Karpas-422 (cell line): Measurements from ENCODE around the gene AIF1. TPM values are rescaled to one million over a fixed set of nuclear protein-coding genes. Genes with fewer than 3 reads are reported as not detected.

ENCODE experiments used
- DNase-seq: peaks from one replicate; pipeline ENCODE4 v3.0.0-alpha.2; 2015
- H2AFZ ChIP-seq: fragments of 200-600 bp; sonication (generic); 2 replicates; pipeline ENCODE4 v1.6.1; 2014; ENCODE audit warnings: antibody characterized with exemption, low read length, mixed read lengths
- H3K27ac ChIP-seq: fragments of 200-600 bp; sonication (generic); 2 replicates; pipeline ENCODE4 v1.5.1; 2014; ENCODE audit warnings: mild to moderate bottlenecking, low read length, moderate library complexity
- H3K27me3 ChIP-seq: fragments of 200-600 bp; sonication (generic); 2 replicates; pipeline ENCODE4 v1.6.1; 2014; ENCODE audit warnings: low read length, mixed read lengths
- H3K36me3 ChIP-seq: fragments of 200-600 bp; sonication (generic); 2 replicates; pipeline ENCODE4 v1.6.1; 2014; ENCODE audit warnings: low read length, mixed read lengths; ENCODE audit not compliant: insufficient read depth
- H3K4me1 ChIP-seq: fragments of 200-600 bp; sonication (generic); 2 replicates; pipeline ENCODE4 v1.6.1; 2014; ENCODE audit warnings: mild to moderate bottlenecking, low read length, mixed read lengths
- H3K4me2 ChIP-seq: fragments of 200-600 bp; sonication (generic); 2 replicates; pipeline ENCODE4 v1.6.1; 2014; ENCODE audit warnings: low read length, low read depth, mild to moderate bottlenecking; ENCODE audit not compliant: poor library complexity, severe bottlenecking
- H3K4me3 ChIP-seq: fragments of 200-600 bp; sonication (generic); 2 replicates; pipeline ENCODE4 v1.5.1; 2014; ENCODE audit warnings: mild to moderate bottlenecking, antibody characterized with exemption, low read length, mixed read lengths
- H3K79me2 ChIP-seq: fragments of 200-600 bp; sonication (generic); 2 replicates; pipeline ENCODE4 v1.6.1; 2014; ENCODE audit warnings: mild to moderate bottlenecking, low read length, mixed read lengths
- H3K9ac ChIP-seq: fragments of 200-600 bp; sonication (generic); 2 replicates; pipeline ENCODE4 v1.6.0; 2014; ENCODE audit warnings: low read length
- H3K9me2 ChIP-seq: fragments of 200-600 bp; sonication (generic), shearing (Covaris generic); replicated peaks from 2 replicates; pipeline ENCODE4 v1.6.0; 2014; ENCODE audit warnings: mild to moderate bottlenecking, low read length, moderate library complexity; ENCODE audit not compliant: insufficient read depth
- H3K9me3 ChIP-seq: fragments of 300-700, 200-600 bp; sonication (generic); 2 replicates; pipeline ENCODE4 v1.6.1; 2014; ENCODE audit warnings: low read length, mixed read lengths
- H4K20me1 ChIP-seq: fragments of 200-600 bp; sonication (generic); 2 replicates; pipeline ENCODE4 v1.6.1; 2014; ENCODE audit warnings: mild to moderate bottlenecking, antibody characterized with exemption, low read length, low read depth; ENCODE audit not compliant: insufficient read depth
- small RNA-seq: library from RNA; depleted of rRNA; stranded (forward); fragments of <200 nt; gene quantifications from one replicate; pipeline ENCODE3, GENCODE V24; 2014
- total RNA-seq: library from RNA; depleted of rRNA; stranded (reverse); fragments of >200 nt; shearing (Covaris generic); gene quantifications from 2 replicates; pipeline ENCODE4 v1.2.3, GENCODE V29; 2014; ENCODE audit warnings: low replicate concordance; rRNA removed

AIF1 gene
- total RNA-seq, 1 experiment from 2014 or later = not detected

DNA sequence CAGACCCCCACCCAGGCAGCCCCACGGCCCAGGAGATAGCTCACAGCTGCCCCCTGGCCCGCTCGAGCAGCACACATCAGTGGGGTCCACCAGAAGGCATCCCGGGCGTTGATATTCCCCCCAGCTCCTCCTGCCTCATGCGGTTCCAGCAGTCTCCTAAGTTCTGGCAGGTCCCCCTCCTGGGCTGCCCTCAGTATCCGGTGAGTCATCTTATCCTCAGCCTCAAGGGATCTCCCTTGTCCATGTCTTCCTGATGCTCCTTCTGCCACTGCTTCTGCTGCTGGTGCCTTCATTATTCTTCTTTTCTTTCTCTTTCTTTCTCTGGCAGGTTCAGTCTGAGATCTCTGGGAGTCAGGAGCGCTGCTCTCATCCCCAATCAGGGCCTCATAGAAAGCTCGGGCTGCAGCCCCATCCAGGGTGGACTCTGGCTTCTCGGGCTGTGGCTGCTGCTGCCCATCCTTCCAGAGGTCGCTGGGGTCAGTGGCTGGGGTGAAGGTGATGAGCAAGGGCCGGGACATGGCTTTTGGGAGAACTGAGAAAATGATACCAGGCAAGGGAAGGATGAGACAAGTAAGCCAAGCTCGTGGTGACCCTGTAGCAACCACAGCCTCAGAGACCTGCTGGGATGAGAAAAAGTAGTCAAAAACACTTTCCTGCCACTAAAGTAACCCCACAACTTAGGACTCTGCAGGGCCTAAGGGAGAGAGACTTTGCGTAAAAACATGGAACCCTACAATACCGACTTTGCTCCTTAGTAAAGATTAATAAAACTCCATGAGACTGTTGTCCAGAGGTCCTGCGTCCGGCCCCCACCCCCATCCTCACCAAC lies 49.1 kb downstream of the AIF1 start:
- peaks cover 21% of the 10 kb centered on the region for H3K36me3 ChIP-seq

DNA sequence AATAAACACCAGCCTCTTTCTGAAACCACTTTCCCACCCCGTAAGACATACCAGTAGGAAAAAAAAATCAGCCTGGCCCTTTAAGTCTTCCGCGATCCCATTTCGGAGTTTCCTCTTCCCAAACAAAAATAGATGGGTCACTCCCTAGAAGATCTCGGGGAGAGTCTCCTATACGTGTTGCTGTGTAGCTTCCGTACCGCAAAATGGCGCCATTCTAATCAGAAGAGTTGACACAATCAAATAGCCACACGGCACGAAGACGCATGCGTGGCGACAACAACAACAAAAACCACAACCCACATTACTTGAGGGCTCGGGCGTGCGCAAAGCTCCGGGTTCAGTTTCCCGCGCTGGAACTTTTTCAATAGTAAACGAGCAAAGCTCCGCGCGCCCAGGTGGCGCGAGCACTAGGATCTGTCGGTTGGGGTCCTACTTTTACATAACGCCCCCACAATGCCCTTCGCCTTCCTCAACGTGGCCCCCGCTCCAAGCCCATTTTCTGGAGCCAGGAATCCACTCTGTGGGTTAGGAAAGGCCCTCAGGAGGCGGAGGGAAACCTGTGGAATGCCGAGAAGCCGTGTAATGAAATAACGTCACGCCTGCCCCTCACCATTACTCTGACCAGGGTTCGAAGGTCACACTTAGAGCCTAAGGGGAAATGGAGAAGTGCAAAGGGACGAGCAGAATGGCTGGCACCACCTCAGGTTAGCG lies 49.9 kb downstream of the AIF1 start, which contains the start of gene GPANK1:
Gene GPANK1 (minus strand): TSS at position 208 of the 711 bp plus-strand sequence. CDS start 519 bp downstream, outside the sequence.
- H2AFZ ChIP-seq = no peak within 1 kb of the TSS
- H3K79me2 ChIP-seq = peaks cover 48% of the 10 kb centered on the region
- no peaks in the 10 kb centered on the region for H3K9me2 ChIP-seq
- DNase-seq = peak; percentile 97
- peaks cover 35% of the 10 kb centered on the region for H3K4me1 ChIP-seq
- H3K27me3 ChIP-seq = no peaks in the 10 kb centered on the region
- peak within 1 kb of the TSS; percentile 89 for H3K4me2 ChIP-seq
- H3K36me3 ChIP-seq = peaks cover 25% of the 10 kb centered on the region
- H3K9ac ChIP-seq = peak within 1 kb of the TSS; percentile 90
- peaks cover 9% of the 10 kb centered on the region; the same call in 1 of the 2 replicates for H4K20me1 ChIP-seq
- H3K9me3 ChIP-seq = no peaks in the 10 kb centered on the region
- H3K27ac ChIP-seq = peak within 1 kb of the TSS; percentile 89
- H3K4me3 ChIP-seq = peak within 1 kb of the TSS; percentile 91

More for the DNA sequence above, 49.1 kb downstream of the AIF1 start:
- Histone ChIP-seq H3K4me3 (peak overlapping the region; percentile 91), H3K4me1 (peaks cover 41% of the 10 kb centered on the region), H2AFZ (no peak overlapping the region), H4K20me1 (peaks cover 9% of the 10 kb centered on the region; the same call in 1 of the 2 replicates), H3K9me3 (no peaks in the 10 kb centered on the region), H3K9me2 (no peaks in the 10 kb centered on the region), H3K27me3 (no peaks in the 10 kb centered on the region), H3K4me2 (peak overlapping the region; percentile 89), H3K9ac (peak overlapping the region; percentile 90), H3K27ac (peak overlapping the region; percentile 89), H3K79me2 (peaks cover 56% of the 10 kb centered on the region)
- no peak for DNase-seq

DNA sequence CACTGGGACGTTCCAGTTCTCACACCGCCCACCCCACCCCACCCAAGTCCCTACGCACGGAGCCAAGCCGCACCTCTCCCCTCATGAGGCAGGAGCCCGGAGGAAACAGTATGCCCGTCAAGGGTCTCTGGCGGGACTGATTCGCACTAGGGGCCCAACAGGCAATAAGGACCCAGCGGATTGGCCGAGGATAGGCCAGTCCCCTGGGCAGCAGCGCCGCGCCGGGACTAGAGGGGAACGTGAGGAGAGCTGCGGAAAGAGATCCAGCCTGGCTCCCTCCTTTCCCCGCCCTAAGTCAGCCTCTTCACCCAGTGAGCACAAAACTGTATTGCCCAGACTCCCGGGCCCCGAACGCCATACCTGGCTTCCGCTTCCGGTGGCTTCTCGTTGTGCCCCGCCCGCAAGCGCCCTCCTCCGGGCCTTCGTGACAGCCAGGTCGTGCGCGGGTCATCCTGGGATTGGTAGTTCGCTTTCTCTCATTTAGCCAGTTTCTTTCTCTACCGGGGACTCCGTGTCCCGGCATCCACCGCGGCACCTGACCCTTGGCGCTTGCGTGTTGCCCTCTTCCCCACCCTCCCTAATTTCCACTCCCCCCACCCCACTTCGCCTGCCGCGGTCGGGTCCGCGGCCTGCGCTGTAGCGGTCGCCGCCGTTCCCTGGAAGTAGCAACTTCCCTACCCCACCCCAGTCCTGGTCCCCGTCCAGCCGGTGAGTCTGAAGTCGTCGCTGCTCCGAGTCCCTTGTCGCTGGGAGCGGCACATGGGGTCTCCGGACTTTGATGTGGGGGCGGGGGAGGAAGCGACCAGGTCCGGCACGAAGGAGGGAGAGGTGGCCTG lies 50.7 kb downstream of the AIF1 start, which contains the start of gene CSNK2B:
Gene CSNK2B (plus strand): TSS at position 580 of the 836 bp plus-strand sequence. CDS start 752 bp downstream, outside the sequence.
- Histone ChIP-seq H3K27ac (peak within 1 kb of the TSS; percentile 89), H2AFZ (no peak within 1 kb of the TSS), H3K9me3 (no peaks in the 10 kb centered on the region), H3K27me3 (no peaks in the 10 kb centered on the region), H3K9ac (peak within 1 kb of the TSS; percentile 94), H3K4me2 (peak within 1 kb of the TSS; percentile 89), H3K4me3 (peak within 1 kb of the TSS; percentile 91), H3K36me3 (peaks cover 27% of the 10 kb centered on the region), H4K20me1 (peaks cover 9% of the 10 kb centered on the region; the same call in 1 of the 2 replicates), H3K9me2 (no peaks in the 10 kb centered on the region), H3K79me2 (peaks cover 44% of the 10 kb centered on the region), H3K4me1 (peaks cover 34% of the 10 kb centered on the region)
- peak; percentile 99 for DNase-seq

DNA sequence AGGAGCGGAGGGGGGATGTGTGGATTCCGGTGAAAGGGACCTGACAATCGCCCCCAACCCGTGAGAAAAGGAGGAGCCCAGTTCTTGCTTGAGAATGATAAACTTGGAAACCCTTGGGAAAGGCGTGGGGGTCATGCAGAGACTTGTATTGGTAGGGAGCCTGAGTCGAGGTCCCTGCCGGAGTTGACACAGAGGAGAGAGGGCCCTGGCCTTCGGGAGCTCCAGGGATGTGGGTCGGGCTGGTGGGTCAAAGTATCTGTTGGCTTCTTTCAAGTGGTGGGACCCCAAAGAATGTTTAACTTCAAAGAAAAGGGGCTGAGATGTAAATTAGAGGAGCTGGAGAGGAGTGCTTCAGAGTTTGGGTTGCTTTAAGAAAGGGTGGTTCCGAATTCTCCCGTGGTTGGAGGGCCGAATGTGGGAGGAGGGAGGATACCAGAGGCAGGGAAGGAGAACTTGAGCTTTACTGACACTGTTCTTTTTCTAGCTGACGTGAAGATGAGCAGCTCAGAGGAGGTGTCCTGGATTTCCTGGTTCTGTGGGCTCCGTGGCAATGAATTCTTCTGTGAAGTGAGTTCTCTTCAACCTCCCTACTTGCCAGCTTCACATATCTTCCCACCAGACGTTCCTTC lies 51.4 kb downstream of the AIF1 start:
- peak overlapping the region; percentile 40 for H3K27ac ChIP-seq
- H3K4me1 ChIP-seq = peaks cover 29% of the 10 kb centered on the region
- no peak for DNase-seq
- H2AFZ ChIP-seq = no peak overlapping the region
- peak overlapping the region; percentile 91 for H3K4me3 ChIP-seq
- H3K9ac ChIP-seq = peak overlapping the region; percentile 94
- H4K20me1 ChIP-seq = peaks cover 9% of the 10 kb centered on the region; the same call in 1 of the 2 replicates
- H3K4me2 ChIP-seq = peak overlapping the region; percentile 85
- no peaks in the 10 kb centered on the region for H3K9me2 ChIP-seq
- no peaks in the 10 kb centered on the region for H3K9me3 ChIP-seq
- peaks cover 31% of the 10 kb centered on the region for H3K36me3 ChIP-seq
- no peaks in the 10 kb centered on the region for H3K27me3 ChIP-seq
- peaks cover 44% of the 10 kb centered on the region for H3K79me2 ChIP-seq

Small RNAs within 50 kb of the gene (small RNA-seq; reads per million reads assigned to genes)
- gene MIR6832 = not detected
- not detected for gene RF00019
- 29.1 reads per million, percentile 98 among the genes with 10 or more reads in this experiment for gene SNORA38
- not detected for gene UQCRHP1

Other genes starting within 250 kb of the AIF1 start
- gene MICA, start 211.6 kb upstream of the AIF1 start, total RNA-seq = not detected in 2 replicates
- 13.2 and 15.7 TPM in 2 replicates for gene MICB, start 117.1 kb upstream of the AIF1 start, total RNA-seq
- gene MCCD1, start 86.3 kb upstream of the AIF1 start, total RNA-seq = not detected in 2 replicates
- 412 and 561 TPM in 2 replicates for gene DDX39B, start 73.2 kb upstream of the AIF1 start, total RNA-seq
- 15.2 and 34.9 TPM in 2 replicates for gene ATP6V1G2, start 68.6 kb upstream of the AIF1 start, total RNA-seq
- 21.8 and 46.1 TPM in 2 replicates for gene NFKBIL1, start 67.6 kb upstream of the AIF1 start, total RNA-seq
- 71.1 and 128 TPM in 2 replicates for gene LTA, start 42.9 kb upstream of the AIF1 start, total RNA-seq
- gene TNF, start 39.7 kb upstream of the AIF1 start, total RNA-seq = 223 and 233 TPM in 2 replicates
- gene LTB, start 32.8 kb upstream of the AIF1 start, total RNA-seq = 74.1 and 241 TPM in 2 replicates
- 5.1 and 6.6 TPM in 2 replicates for gene LST1, start 29.0 kb upstream of the AIF1 start, total RNA-seq
- not detected in 2 replicates for gene NCR3, start 22.2 kb upstream of the AIF1 start, total RNA-seq
- 123 and 147 TPM in 2 replicates for gene PRRC2A, start 5.5 kb downstream of the AIF1 start, total RNA-seq
- 145 and 229 TPM in 2 replicates for gene BAG6, start 37.4 kb downstream of the AIF1 start, total RNA-seq
- 6.7 and 7.6 TPM in 2 replicates for gene APOM, start 40.7 kb downstream of the AIF1 start, total RNA-seq
- 13.8 and 35.6 TPM in 2 replicates for gene C6orf47, start 45.5 kb downstream of the AIF1 start, total RNA-seq
- 18.6 and 26.2 TPM in 2 replicates for gene GPANK1, start 49.8 kb downstream of the AIF1 start, total RNA-seq
- 178 and 212 TPM in 2 replicates for gene CSNK2B, start 50.8 kb downstream of the AIF1 start, total RNA-seq
- gene LY6G5B, start 54.7 kb downstream of the AIF1 start, total RNA-seq = 3.4 and 7.3 TPM in 2 replicates
- 0.51 TPM in 1 of 2 replicates, not detected in the other for gene LY6G5C, start 65.8 kb downstream of the AIF1 start, total RNA-seq
- 55.6 and 92.1 TPM in 2 replicates for gene ABHD16A, start 88.1 kb downstream of the AIF1 start, total RNA-seq
- not detected in 2 replicates for gene LY6G6F, start 91.6 kb downstream of the AIF1 start, total RNA-seq
- not detected in 2 replicates for gene LY6G6D, start 100.1 kb downstream of the AIF1 start, total RNA-seq
- gene LY6G6C, start 106.5 kb downstream of the AIF1 start, total RNA-seq = not detected in 2 replicates
- not detected in 2 replicates for gene MPIG6B, start 108.1 kb downstream of the AIF1 start, total RNA-seq
- 13.3 and 24.0 TPM in 2 replicates for gene DDAH2, start 114.1 kb downstream of the AIF1 start, total RNA-seq
- 385 and 405 TPM in 2 replicates for gene CLIC1, start 121.3 kb downstream of the AIF1 start, total RNA-seq
- 30.5 and 58.4 TPM in 2 replicates for gene MSH5, start 124.8 kb downstream of the AIF1 start, total RNA-seq
- 1.8 and 14.0 TPM in 2 replicates for gene SAPCD1, start 147.4 kb downstream of the AIF1 start, total RNA-seq
- gene VWA7, start 162.1 kb downstream of the AIF1 start, total RNA-seq = 0.29 and 0.34 TPM in 2 replicates
- 38.0 and 43.0 TPM in 2 replicates for gene VARS1, start 180.5 kb downstream of the AIF1 start, total RNA-seq
- 44.9 and 57.4 TPM in 2 replicates for gene LSM2, start 191.7 kb downstream of the AIF1 start, total RNA-seq
- gene HSPA1L, start 200.0 kb downstream of the AIF1 start, total RNA-seq = 0.72 TPM in 1 of 2 replicates, not detected in the other
- gene HSPA1A, start 200.3 kb downstream of the AIF1 start, total RNA-seq = 0.32 TPM in 1 of 2 replicates, not detected in the other
- 78.6 and 143 TPM in 2 replicates for gene HSPA1B, start 212.5 kb downstream of the AIF1 start, total RNA-seq
- gene NEU1, start 247.6 kb downstream of the AIF1 start, total RNA-seq = 23.7 and 38.7 TPM in 2 replicates